Astrocyte (in vitro differentiated cells and primary cell): Measurements from ENCODE around the gene CCDC136. TPM values are rescaled to one million over a fixed set of nuclear protein-coding genes. Genes with fewer than 3 reads are reported as not detected.

ENCODE experiments used
- DNase-seq: peaks from one replicate; pipeline ENCODE4 v3.0.0-alpha.2; 2010; ENCODE audit warnings: low read depth
- FAIRE-seq: peaks from 2 replicates; lab custom pipeline; 2011; peaks lifted over from hg19 to GRCh38; lab: Jason Lieb, UNC
- H2AFZ ChIP-seq: 2 replicates; pipeline ENCODE4 v1.6.0; 2012; ENCODE audit warnings: low read depth, low read length, inconsistent platforms
- H3K27ac ChIP-seq: 2 replicates; pipeline ENCODE4 v1.5.1; 2011; ENCODE audit warnings: low read depth, low read length, inconsistent platforms
- H3K27me3 ChIP-seq: 2 replicates; pipeline ENCODE4 v1.6.0; 2011; ENCODE audit warnings: low read length, inconsistent platforms; ENCODE audit not compliant: insufficient read depth
- H3K36me3 ChIP-seq: 2 replicates; pipeline ENCODE4 v1.5.1; 2011; ENCODE audit warnings: low read length, inconsistent platforms; ENCODE audit not compliant: insufficient read depth
- H3K4me1 ChIP-seq: 2 replicates; pipeline ENCODE4 v1.5.1; 2011; ENCODE audit warnings: low read length, inconsistent platforms; ENCODE audit not compliant: insufficient read depth
- H3K4me2 ChIP-seq: 2 replicates; pipeline ENCODE4 v1.6.0; 2012; ENCODE audit warnings: low read length, inconsistent platforms
- H3K4me3 ChIP-seq: 2 replicates; pipeline ENCODE4 v1.5.1; 2011; ENCODE audit warnings: low read depth, mild to moderate bottlenecking, low read length, inconsistent platforms; ENCODE audit not compliant: insufficient read depth
- H3K79me2 ChIP-seq: 2 replicates; pipeline ENCODE4 v1.6.0; 2012; ENCODE audit warnings: mild to moderate bottlenecking, low read length, inconsistent platforms; ENCODE audit not compliant: insufficient read depth
- H3K9ac ChIP-seq: 2 replicates; pipeline ENCODE4 v1.6.0; 2012; ENCODE audit warnings: mild to moderate bottlenecking, low read length, inconsistent platforms
- H3K9me3 ChIP-seq: 2 replicates; pipeline ENCODE4 v1.5.1; 2012; ENCODE audit warnings: low read depth, mild to moderate bottlenecking, low read length, inconsistent platforms; ENCODE audit not compliant: insufficient read depth
- H4K20me1 ChIP-seq: 2 replicates; pipeline ENCODE4 v1.6.0; 2012; ENCODE audit warnings: low read length, inconsistent platforms; ENCODE audit not compliant: insufficient read depth
- H3K27ac Mint-ChIP-seq: one replicate; pipeline ENCODE4 v1.8.0; 2021; ENCODE audit warnings: mild to moderate bottlenecking, mixed read lengths; ENCODE audit not compliant: unreplicated experiment
- H3K27me3 Mint-ChIP-seq: one replicate; pipeline ENCODE4 v1.8.0; 2021; ENCODE audit warnings: low read depth, mixed read lengths; ENCODE audit not compliant: unreplicated experiment
- H3K36me3 Mint-ChIP-seq: one replicate; pipeline ENCODE4 v1.8.0; 2021; ENCODE audit warnings: low read depth, mixed read lengths; ENCODE audit not compliant: unreplicated experiment
- H3K4me1 Mint-ChIP-seq: one replicate; pipeline ENCODE4 v1.8.0; 2021; ENCODE audit warnings: low read depth, mixed read lengths; ENCODE audit not compliant: unreplicated experiment
- H3K4me3 Mint-ChIP-seq: one replicate; pipeline ENCODE4 v1.8.0; 2021; ENCODE audit warnings: mild to moderate bottlenecking, moderate library complexity, mixed read lengths; ENCODE audit not compliant: unreplicated experiment
- H3K9me3 Mint-ChIP-seq: one replicate; pipeline ENCODE4 v1.8.0; 2021; ENCODE audit warnings: mild to moderate bottlenecking, mixed read lengths; ENCODE audit not compliant: unreplicated experiment
- CTCF ChIP-seq: IDR thresholded peaks from 2 replicates; pipeline ENCODE4 v1.5.1; 2011; ENCODE audit warnings: low read depth, mild to moderate bottlenecking, inconsistent platforms, low read length, moderate library complexity; ENCODE audit not compliant: insufficient read depth
- EZH2 ChIP-seq: IDR thresholded peaks from 2 replicates; pipeline ENCODE4 v1.6.1; 2012; ENCODE audit warnings: mild to moderate bottlenecking, low read length, inconsistent platforms; ENCODE audit not compliant: insufficient read depth
- total RNA-seq: library from RNA; stranded (reverse); gene quantifications from 2 replicates; pipeline ENCODE4 v1.2.1, GENCODE V29; 2021

CCDC136 gene
- total RNA-seq, 1 donor from 2014 or later = 14.9 TPM

GRCh38 chr7:128812514-128813168, 20.9 kb downstream of the CCDC136 start:
- H3K4me3 Mint-ChIP-seq = no peak overlapping the region
- no peak overlapping the region for H3K27ac Mint-ChIP-seq
- Histone ChIP-seq H4K20me1 (no peaks in the 10 kb centered on the region), H3K27me3 (peaks cover 2% of the 10 kb centered on the region), H3K4me1 (no peaks in the 10 kb centered on the region), H3K4me2 (no peak overlapping the region), H3K4me3 (no peak overlapping the region), H3K36me3 (no peaks in the 10 kb centered on the region), H2AFZ (no peak overlapping the region), H3K79me2 (no peaks in the 10 kb centered on the region), H3K9me3 (no peaks in the 10 kb centered on the region), H3K9ac (no peak overlapping the region), H3K27ac (no peak overlapping the region)
- peaks cover 13% of the 10 kb centered on the region for H3K36me3 Mint-ChIP-seq
- H3K9me3 Mint-ChIP-seq = peaks cover 2% of the 10 kb centered on the region
- H3K4me1 Mint-ChIP-seq = peaks cover 10% of the 10 kb centered on the region
- DNase-seq (no peak), FAIRE-seq (no peak)
- no peak for TF ChIP-seq CTCF
- TF ChIP-seq EZH2 = no peak
- H3K27me3 Mint-ChIP-seq = peaks cover 12% of the 10 kb centered on the region

GRCh38 chr7:128814499-128814898, 22.7 kb downstream of the CCDC136 start:
- no peaks in the 10 kb centered on the region for H3K9me3 ChIP-seq
- no peaks in the 10 kb centered on the region for H3K79me2 ChIP-seq
- TF ChIP-seq CTCF (no peak), EZH2 (no peak)
- H3K4me3 ChIP-seq = no peak overlapping the region
- FAIRE-seq (no peak), DNase-seq (no peak)
- no peak overlapping the region for H3K9ac ChIP-seq
- Mint-ChIP-seq H3K4me1 (peaks cover 11% of the 10 kb centered on the region), H3K9me3 (peaks cover 2% of the 10 kb centered on the region), H3K27ac (no peak overlapping the region), H3K4me3 (no peak overlapping the region), H3K27me3 (peaks cover 16% of the 10 kb centered on the region), H3K36me3 (peaks cover 13% of the 10 kb centered on the region)
- H3K36me3 ChIP-seq = no peaks in the 10 kb centered on the region
- H3K27me3 ChIP-seq = peaks cover 2% of the 10 kb centered on the region
- no peak overlapping the region for H3K27ac ChIP-seq
- H4K20me1 ChIP-seq = no peaks in the 10 kb centered on the region
- H3K4me2 ChIP-seq = no peak overlapping the region
- no peaks in the 10 kb centered on the region for H3K4me1 ChIP-seq
- no peak overlapping the region for H2AFZ ChIP-seq

DNA sequence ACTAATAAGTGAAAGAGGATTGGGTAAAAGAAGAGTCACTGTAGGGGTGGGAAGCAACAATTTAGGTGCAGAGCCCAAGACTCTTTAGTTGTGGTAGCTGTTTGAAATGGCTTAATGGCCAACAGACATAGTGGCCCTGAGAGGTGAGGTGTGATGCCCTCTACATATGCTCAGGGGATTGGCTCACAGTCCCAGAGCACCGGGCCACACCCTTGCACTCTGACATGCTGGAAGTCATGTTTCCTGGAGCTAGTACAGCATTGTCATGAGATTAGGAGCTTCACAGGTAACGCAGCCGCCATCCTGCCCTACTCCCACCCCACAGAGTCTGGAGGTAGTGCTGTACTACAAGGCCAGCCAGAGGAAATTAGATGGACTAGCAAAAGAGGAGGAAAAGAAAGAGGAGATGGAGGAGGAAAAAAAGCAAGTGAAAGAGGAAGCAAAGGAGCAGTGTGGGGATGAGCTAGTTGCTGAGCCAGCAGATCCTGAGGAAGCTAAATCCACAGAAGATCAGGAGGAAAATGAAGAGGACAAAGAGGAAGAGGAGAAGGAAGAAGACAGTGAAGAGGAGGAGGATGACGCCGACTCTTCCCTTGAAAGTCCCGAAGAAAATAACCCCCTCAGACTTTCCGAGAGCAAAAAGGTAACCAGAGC, 23.6 kb downstream of the CCDC136 start:
- Mint-ChIP-seq H3K27ac (no peak overlapping the region), H3K27me3 (peaks cover 16% of the 10 kb centered on the region)
- TF ChIP-seq CTCF (no peak), EZH2 (no peak)

More for the DNA sequence above, 23.6 kb downstream of the CCDC136 start:
- Histone ChIP-seq H3K36me3 (no peaks in the 10 kb centered on the region), H3K9ac (no peak overlapping the region), H3K79me2 (no peaks in the 10 kb centered on the region), H3K4me3 (no peak overlapping the region), H3K4me2 (no peak overlapping the region), H3K9me3 (no peaks in the 10 kb centered on the region), H3K27ac (no peak overlapping the region), H3K27me3 (peaks cover 2% of the 10 kb centered on the region), H3K4me1 (no peaks in the 10 kb centered on the region), H4K20me1 (no peaks in the 10 kb centered on the region), H2AFZ (no peak overlapping the region)
- FAIRE-seq = no peak
- H3K9me3 Mint-ChIP-seq = peaks cover 2% of the 10 kb centered on the region
- DNase-seq = no peak
- H3K4me3 Mint-ChIP-seq = no peak overlapping the region
- H3K4me1 Mint-ChIP-seq = peaks cover 7% of the 10 kb centered on the region
- peaks cover 8% of the 10 kb centered on the region for H3K36me3 Mint-ChIP-seq
